B cell (primary cell): ENCODE data around the gene BACH2. TPM values are rescaled to one million over a fixed set of nuclear protein-coding genes. Genes with fewer than 3 reads are reported as not detected.

ENCODE experiments used
- ATAC-seq: fragments of 200-7000 bp; cut with Tn5 transposase; one replicate; pipeline ENCODE4 v1.10.0; 2021; ENCODE audit warnings: low read depth, mild to moderate bottlenecking, moderate number of reproducible peaks, moderate library complexity
- CTCF ChIA-PET: fragments of 350-600 bp; sonication (Branson Sonifier 250); formaldehyde crosslinking; loops from one replicate; lab custom pipeline; 2021; ENCODE audit warnings: antibody characterized with exemption, inconsistent platforms; lab: Charles Lee
- POLR2A ChIA-PET: fragments of 350-600 bp; sonication (Branson Sonifier 250); formaldehyde crosslinking; loops from one replicate; lab custom pipeline; 2021; ENCODE audit warnings: antibody characterized with exemption; lab: Charles Lee
- DNase-seq: peaks from one replicate; pipeline ENCODE4 v3.0.0; 2013
- H2AFZ ChIP-seq: 2 replicates; pipeline ENCODE4 v1.6.1; 2012; ENCODE audit warnings: mild to moderate bottlenecking, low read depth, low read length; ENCODE audit not compliant: insufficient read depth, poor library complexity, severe bottlenecking
- H3K27ac ChIP-seq, 2 donors: 1 replicate in 1 of 2; 2 replicates in 1 of 2; pipeline ENCODE4 v1.5.1; 2012 to 2013; ENCODE audit warnings: low read length in 2 of 2, mild to moderate bottlenecking in 2 of 2, moderate library complexity in 1 of 2
- H3K27me3 ChIP-seq, 4 experiments: fragments of 200-600 bp in 1 of 4; sonication (generic) in 1 of 4; replicated peaks in 1 of 4; 1 replicate in 2 of 4; 2 replicates in 2 of 4; pipeline versions ENCODE4 v1.6.1 to v1.7.0; 2013 to 2016; ENCODE audit warnings: low read length in 3 of 4, mild to moderate bottlenecking in 2 of 4, mixed read lengths in 1 of 4, moderate library complexity in 1 of 4; ENCODE audit not compliant: insufficient read depth in 4 of 4, control insufficient read depth in 3 of 4; ENCODE audit errors: control extremely low read depth in 1 of 4
- H3K36me3 ChIP-seq, 2 experiments: replicated peaks in 1 of 2; 1 replicate in 1 of 2; 2 replicates in 1 of 2; pipeline versions ENCODE4 v1.6.1 to v1.7.1; 2013; ENCODE audit warnings: low read length in 1 of 2; ENCODE audit not compliant: insufficient read depth in 2 of 2, control insufficient read depth in 1 of 2; ENCODE audit errors: control extremely low read depth in 1 of 2, extremely low read depth in 1 of 2
- H3K4me1 ChIP-seq, 2 donors: fragments of 200-600 bp in 1 of 2; sonication (generic) in 1 of 2; 1 replicate in 1 of 2; 2 replicates in 1 of 2; pipeline versions ENCODE4 v1.5.1 to v1.6.1; 2013 to 2017; ENCODE audit warnings: low read length in 2 of 2; ENCODE audit not compliant: control insufficient read depth in 2 of 2, insufficient read depth in 2 of 2
- H3K4me2 ChIP-seq: replicated peaks from 2 replicates; pipeline ENCODE3; 2012; ENCODE audit warnings: mild to moderate bottlenecking, low read depth, low read length; ENCODE audit not compliant: poor library complexity, severe bottlenecking
- H3K4me3 ChIP-seq, 5 experiments: fragments of 200-600 bp in 1 of 5; sonication (generic) in 1 of 5; 1 replicate in 3 of 5; 2 replicates in 2 of 5; pipeline versions ENCODE4 v1.5.1 to v1.7.0; 2011 to 2016; ENCODE audit warnings: low read length in 4 of 5, mild to moderate bottlenecking in 4 of 5, low read depth in 2 of 5, control low read depth in 1 of 5, moderate library complexity in 1 of 5; ENCODE audit not compliant: insufficient read depth in 1 of 5; ENCODE audit errors: control extremely low read depth in 1 of 5, extremely low read depth in 1 of 5
- H3K79me2 ChIP-seq: fragments of 200-600 bp; sonication (generic); one replicate; pipeline ENCODE4 v1.6.0; 2016; ENCODE audit warnings: low read length; ENCODE audit not compliant: control insufficient read depth, insufficient read depth
- H3K9ac ChIP-seq: fragments of 200-600 bp; sonication (generic); 2 replicates; pipeline ENCODE4 v1.6.1; 2017; ENCODE audit warnings: mild to moderate bottlenecking, low read length, moderate library complexity
- H3K9me3 ChIP-seq, 3 donors: one replicate each; pipeline versions ENCODE4 v1.6.1 to v1.7.1; 2013; ENCODE audit warnings: low read length in 2 of 3; ENCODE audit not compliant: control insufficient read depth in 2 of 3, insufficient read depth in 1 of 3; ENCODE audit errors: control extremely low read depth in 1 of 3
- H4K20me1 ChIP-seq: 2 replicates; pipeline ENCODE4 v1.6.0; 2012; ENCODE audit warnings: mild to moderate bottlenecking, low read length; ENCODE audit not compliant: insufficient read depth, control insufficient read depth, poor library complexity, severe bottlenecking
- H3K27ac Mint-ChIP-seq: one replicate; pipeline ENCODE4 v1.8.0; 2021; ENCODE audit warnings: mixed read lengths
- H3K27me3 Mint-ChIP-seq: one replicate; pipeline ENCODE4 v1.8.0; 2021; ENCODE audit warnings: mixed read lengths
- H3K4me1 Mint-ChIP-seq: one replicate; pipeline ENCODE4 v1.8.0; 2021; ENCODE audit warnings: mixed read lengths
- H3K4me3 Mint-ChIP-seq: one replicate; pipeline ENCODE4 v1.8.0; 2021; ENCODE audit warnings: mixed read lengths
- H3K9me3 Mint-ChIP-seq: one replicate; pipeline ENCODE4 v1.8.0; 2022; ENCODE audit warnings: mixed read lengths; ENCODE audit not compliant: insufficient read depth
- CTCF ChIP-seq: fragments of 200-600 bp; IDR thresholded peaks from one replicate; pipeline ENCODE4 v1.8.0; 2022; ENCODE audit warnings: antibody characterized with exemption, mild to moderate bottlenecking
- EZH2 ChIP-seq: IDR thresholded peaks from 2 replicates; pipeline ENCODE4 v1.6.1; 2012; ENCODE audit warnings: borderline replicate concordance, low read depth, mild to moderate bottlenecking, moderate library complexity, low read length; ENCODE audit not compliant: insufficient read depth, poor library complexity, severe bottlenecking
- WGBS: methylation state at CpG from one replicate; pipeline ENCODE4 v1.1.5; 2013; ENCODE audit warnings: missing lambda C conversion rate; ENCODE audit not compliant: insufficient coverage; 5-methylcytosine and 5-hydroxymethylcytosine counted together
- intact Hi-C: fragments of 100-400 bp; cut with micrococcal nuclease; formaldehyde crosslinking; loops from one replicate; pipeline ENCODE4 v1.10.0; 2022
- polyA plus RNA-seq: library from polyadenylated mRNA; depleted of rRNA; stranded (reverse); fragments of >200 nt; gene quantifications from 2 replicates; pipeline ENCODE4 v1.2.3, GENCODE V29; 2012
- total RNA-seq, 2 donors: library from RNA; stranded (reverse); fragments of 120-200 nt in 1 of 2; gene quantifications; 1 replicate in 1 of 2; 2 replicates in 1 of 2; pipeline versions ENCODE4 v1.2.3 to v1.2.4, GENCODE V29; 2013 to 2022

BACH2 gene
- total and polyA plus RNA-seq, 2 donors (not counting 1 experiment from before 2014, with no cell fraction given): 41.1 to 235 TPM

GRCh38 chr6:89927791-89928550 lies 368.7 kb downstream of the BACH2 start:
- Histone ChIP-seq H3K4me1 (peaks cover 0 to 3% of the 10 kb centered on the region in 2 donors), H3K27me3 (no peaks in the 10 kb centered on the region), H3K4me2 (no peak overlapping the region), H4K20me1 (peaks cover 40% of the 10 kb centered on the region), H3K9ac (no peak overlapping the region), H3K9me3 (no peaks in the 10 kb centered on the region), H3K27ac (peak overlapping the region in 1 of 2 donors; percentile 40), H2AFZ (no peak overlapping the region), H3K36me3 (peaks cover 7 to 41% of the 10 kb centered on the region in 2 experiments), H3K79me2 (no peaks in the 10 kb centered on the region), H3K4me3 (no peak overlapping the region)
- Mint-ChIP-seq H3K4me1 (peaks cover 15% of the 10 kb centered on the region), H3K9me3 (no peaks in the 10 kb centered on the region), H3K27ac (peak overlapping the region; percentile 4), H3K27me3 (no peaks in the 10 kb centered on the region), H3K4me3 (no peak overlapping the region)
- POLR2A ChIA-PET: interaction anchor here (0.6 kb wide), 1 partner anchor 87 kb away, joined by 3 read pairs; no protein-coding TSS in a partner anchor
- no peak for DNase-seq
- TF ChIP-seq EZH2 (no peak), CTCF (no peak)
- intact Hi-C loops: no loop called here
- ATAC-seq: no peak
- CTCF ChIA-PET: interaction anchor here (1.3 to 1.7 kb wide), 2 partner anchors 13 to 551 kb away, joined by 4 to 7 read pairs; no protein-coding TSS in a partner anchor
- WGBS: 61% methylated on average over 4 of the region's 6 CpGs

GRCh38 chr6:89927264-89927663 lies 369.4 kb downstream of the BACH2 start:
- H3K9me3 ChIP-seq: no peaks in the 10 kb centered on the region
- ChIA-PET POLR2A (interaction anchor here (0.6 kb wide), 1 partner anchor 87 kb away, joined by 3 read pairs; no protein-coding TSS in a partner anchor), CTCF (interaction anchor here (1.3 to 1.7 kb wide), 2 partner anchors 13 to 552 kb away, joined by 4 to 7 read pairs; no protein-coding TSS in a partner anchor)
- intact Hi-C loops: no loop called here
- no peak overlapping the region for H3K4me3 Mint-ChIP-seq
- no peaks in the 10 kb centered on the region for H3K79me2 ChIP-seq
- no peaks in the 10 kb centered on the region for H3K27me3 ChIP-seq
- DNase-seq: peak; percentile 9
- ATAC-seq: no peak
- H3K9me3 Mint-ChIP-seq: no peaks in the 10 kb centered on the region
- peaks cover 7 to 34% of the 10 kb centered on the region in 2 experiments for H3K36me3 ChIP-seq
- no peak overlapping the region for H3K4me2 ChIP-seq
- peaks cover 15% of the 10 kb centered on the region for H3K4me1 Mint-ChIP-seq
- 86% methylated on average over 2 of the region's 5 CpGs for WGBS
- TF ChIP-seq EZH2 (no peak), CTCF (no peak)
- no peak overlapping the region for H3K27ac ChIP-seq
- H4K20me1 ChIP-seq: peaks cover 37% of the 10 kb centered on the region
- H3K4me3 ChIP-seq: no peak overlapping the region
- peaks cover 0 to 3% of the 10 kb centered on the region in 2 donors for H3K4me1 ChIP-seq
- no peak overlapping the region for H2AFZ ChIP-seq
- peak overlapping the region; percentile 42 for H3K27ac Mint-ChIP-seq
- H3K9ac ChIP-seq: no peak overlapping the region
- no peaks in the 10 kb centered on the region for H3K27me3 Mint-ChIP-seq
